ENCODE results near the gene OR4D11.
"Not testable (repeated sequence)": the region's sequence is repeated elsewhere in the genome, so short reads cannot be mapped to it uniquely, and the experiment has no call there.

- TF ChIP-seq POLR2A, CTCF (IDR thresholded peaks at IDR 0.05): not testable (repeated sequence)
Measured at GRCh38 chr11:59547605-59548308, 44.4 kb downstream of the OR4D11 start.
